Heart right ventricle (tissue), 16 donors: Measurements from ENCODE around the gene CLDN6. TPM values are rescaled to one million over a fixed set of nuclear protein-coding genes. Genes with fewer than 3 reads are reported as not detected.

Experiments
- ATAC-seq, 8 donors: fragments of 200-7000 bp; cut with Tn5 transposase; one replicate each; pipeline ENCODE4 v1.9.1; 2020; ENCODE audit warnings: mild to moderate bottlenecking in 8 of 8, moderate library complexity in 8 of 8, moderate number of reproducible peaks in 1 of 8
- DNase-seq, 2 donors: peaks; one replicate each; pipeline ENCODE4 v3.0.0-alpha.2; 2020
- H3K27ac ChIP-seq, 10 donors: fragments of 200-600 bp; sonication (generic) in 2 of 10; one replicate each; pipeline versions ENCODE4 v1.5.0 to v1.8.0; 2020 to 2022; ENCODE audit warnings: mild to moderate bottlenecking in 3 of 10
- H3K27me3 ChIP-seq, 7 donors: fragments of 200-600 bp; one replicate each; pipeline ENCODE4 v1.8.0; 2021 to 2022; ENCODE audit warnings: mild to moderate bottlenecking in 2 of 7
- H3K36me3 ChIP-seq, 9 donors: fragments of 200-600 bp; sonication (generic) in 1 of 9; one replicate each; pipeline versions ENCODE4 v1.5.0 to v1.8.0; 2020 to 2022; ENCODE audit warnings: mild to moderate bottlenecking in 2 of 9
- H3K4me1 ChIP-seq, 9 donors: fragments of 200-600 bp; sonication (generic) in 1 of 9; one replicate each; pipeline versions ENCODE4 v1.5.0 to v1.8.0; 2020 to 2022; ENCODE audit warnings: mild to moderate bottlenecking in 4 of 9
- H3K4me3 ChIP-seq, 10 donors: fragments of 200-600 bp; sonication (generic) in 2 of 10; one replicate each; pipeline versions ENCODE4 v1.5.0 to v1.8.0; 2020 to 2022; ENCODE audit warnings: mild to moderate bottlenecking in 7 of 10, moderate library complexity in 2 of 10
- H3K9me3 ChIP-seq, 11 donors: fragments of 200-600 bp in 10 of 11; sonication (generic) in 2 of 11; one replicate each; pipeline versions ENCODE4 v1.5.0 to v1.8.0; 2013 to 2022; ENCODE audit warnings: mild to moderate bottlenecking in 2 of 11, control low read depth in 1 of 11, moderate library complexity in 1 of 11
- WGBS, 2 donors: extraction: QIAGEN DNeasy Blood & Tissue Kit; methylation state at CpG; one replicate each; pipeline ENCODE4 v1.1.7; 2013; ENCODE audit warnings: inconsistent platforms in 1 of 2; 5-methylcytosine and 5-hydroxymethylcytosine counted together
- intact Hi-C, 10 donors: fragments of 100-400 bp; cut with DNase I; formaldehyde crosslinking; loops; one replicate each; pipeline versions ENCODE4 v1.11.1 to v1.14.2; 2022
- polyA plus RNA-seq, 2 donors: library from polyadenylated mRNA; stranded (reverse); fragments of 200-250 nt; gene quantifications; one replicate each; pipeline ENCODE4 v1.2.3, GENCODE V29; 2013
- total RNA-seq, 10 donors: library from RNA; stranded (reverse); fragmentation: NEBNext Ultra II Directional in 3 of 10; extraction: Animal tissue kit (Norgen Biotek cat#: 25700) in 3 of 10; gene quantifications; one replicate each; pipeline versions ENCODE4 v1.2.1 to v1.2.4, GENCODE V29; 2021 to 2023
- TF ChIP-seq, protein P1 (sequence below), 9 donors: fragments of 200-600 bp; sonication (generic) in 2 of 9; IDR thresholded peaks; one replicate each; pipeline versions ENCODE4 v1.5.0 to v1.8.0; 2021 to 2022; ENCODE audit warnings: antibody characterized with exemption in 9 of 9, mild to moderate bottlenecking in 5 of 9, moderate library complexity in 1 of 9
- donor health status: Arrhythmogenic right ventricular cardiomyopathy.
- donor health status: ischemic (EF 13 %, LVEDD 7.1; RV severe dilation, severe dysfunction).
- donor health status: healthy with polysubstance abuse.
- donor health status: DM: no; HTN: yes; CAD: no.
- donor health status: DM: no; HTN: no; CAD: no.
- donor health status: ischemic (EF 25% LVEDD 6.9; RV normal size, moderate dysfunction).
- donor health status: ischemic (EF 25% LVEDD 5.7; RV mildly dilated, moderate dysfunction).
- donor health status: healthy.
- donor health status: DM: yes; HTN: yes; CAD: no.
- donor health status: Ischemic cardiomyopathy.
- donor health status: ischemic (EF 35%, LVEDD 5.7; RV mildly dilated, moderate dysfunction).
- donor health status: nonischemic (EF 11% LVEDD 7.7; RV severe dilation, severe dysfunction).
- donor health status: DM: yes; HTN: yes; CAD: no.
- donor health status: PGD.
- donor health status: ischemic (EF 29% LVEDD 5.4; RV normal size, mild dysfunction).
- donor health status: nonischemic (EF 23%, LVEDD 6.1; RV moderate dilation, normal function).

The CLDN6 gene
- total and polyA plus RNA-seq, 12 donors: 0.03 to 0.28 TPM; not detected in 10

DNA sequence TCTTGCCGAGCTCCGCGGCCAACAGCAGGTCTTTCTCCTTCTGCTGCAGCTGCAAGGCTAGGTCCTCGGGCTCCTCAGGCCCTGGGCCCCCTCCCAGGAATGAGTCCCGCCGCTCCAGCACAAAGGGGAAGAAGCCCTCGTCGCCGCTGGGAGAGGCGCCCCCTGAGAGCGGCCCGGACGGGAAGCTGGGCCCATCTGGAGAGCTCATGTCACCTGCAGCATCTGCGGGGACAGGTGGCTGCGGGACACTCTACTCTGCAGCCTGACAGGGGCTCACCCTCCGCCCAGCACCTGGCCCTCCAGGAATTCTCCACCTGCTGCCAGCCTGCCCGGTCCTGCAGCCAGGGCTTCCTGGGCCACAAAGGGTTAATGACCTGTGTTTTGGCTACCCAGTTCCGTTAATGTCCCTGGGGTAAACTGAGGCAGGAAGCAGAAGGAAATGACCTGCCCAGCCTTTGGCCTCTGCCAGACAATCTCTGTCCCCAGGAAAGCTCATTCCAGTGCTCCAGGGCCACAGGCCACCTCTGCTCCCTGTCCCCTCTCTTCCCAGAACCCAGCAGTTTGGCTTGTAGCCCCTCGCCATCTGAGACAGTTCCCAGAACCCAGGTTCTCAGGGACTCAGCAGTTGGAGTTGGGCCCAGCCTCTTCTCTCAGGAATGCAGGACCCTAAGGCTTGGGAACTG, 17.4 kb upstream of the CLDN6 start:
- ATAC-seq: no peak

DNA sequence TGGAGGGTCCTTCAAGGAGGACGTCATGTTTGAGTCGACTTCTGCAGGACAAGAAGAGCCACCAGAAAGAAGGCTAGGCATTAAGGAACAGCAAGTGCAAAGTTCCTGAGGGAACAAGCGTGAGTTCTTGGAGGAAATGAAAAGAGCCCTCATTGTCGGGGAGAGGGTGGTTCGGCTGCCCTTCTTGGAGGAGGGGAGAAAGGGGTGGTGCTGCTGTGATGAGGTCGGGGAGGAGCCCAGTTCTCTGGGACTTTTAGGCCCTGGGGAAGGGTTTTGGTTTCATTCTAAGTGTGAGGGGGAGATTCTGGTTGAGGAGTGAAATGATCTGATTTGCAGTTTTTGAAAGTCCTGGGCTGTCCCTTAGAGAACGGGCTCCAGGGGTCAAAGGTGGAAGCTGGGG, 14.6 kb upstream of the CLDN6 start:
- WGBS, 2 donors: 39 to 44% methylated on average over 7 of the region's 7 CpGs
- Histone ChIP-seq H3K4me3 (no peak overlapping the region), H3K4me1 (peaks cover 6 to 38% (median 20%) of the 10 kb centered on the region in 9 donors), H3K9me3 (no peaks in the 10 kb centered on the region), H3K36me3 (peaks cover 0 to 3% (median 0%) of the 10 kb centered on the region in 9 donors), H3K27me3 (peaks cover 21 to 91% (median 84%) of the 10 kb centered on the region in 7 donors), H3K27ac (no peak overlapping the region)
- intact Hi-C loops: no loop called here
- no peak for DNase-seq
- ATAC-seq: no peak
- TF ChIP-seq, protein P1, sequence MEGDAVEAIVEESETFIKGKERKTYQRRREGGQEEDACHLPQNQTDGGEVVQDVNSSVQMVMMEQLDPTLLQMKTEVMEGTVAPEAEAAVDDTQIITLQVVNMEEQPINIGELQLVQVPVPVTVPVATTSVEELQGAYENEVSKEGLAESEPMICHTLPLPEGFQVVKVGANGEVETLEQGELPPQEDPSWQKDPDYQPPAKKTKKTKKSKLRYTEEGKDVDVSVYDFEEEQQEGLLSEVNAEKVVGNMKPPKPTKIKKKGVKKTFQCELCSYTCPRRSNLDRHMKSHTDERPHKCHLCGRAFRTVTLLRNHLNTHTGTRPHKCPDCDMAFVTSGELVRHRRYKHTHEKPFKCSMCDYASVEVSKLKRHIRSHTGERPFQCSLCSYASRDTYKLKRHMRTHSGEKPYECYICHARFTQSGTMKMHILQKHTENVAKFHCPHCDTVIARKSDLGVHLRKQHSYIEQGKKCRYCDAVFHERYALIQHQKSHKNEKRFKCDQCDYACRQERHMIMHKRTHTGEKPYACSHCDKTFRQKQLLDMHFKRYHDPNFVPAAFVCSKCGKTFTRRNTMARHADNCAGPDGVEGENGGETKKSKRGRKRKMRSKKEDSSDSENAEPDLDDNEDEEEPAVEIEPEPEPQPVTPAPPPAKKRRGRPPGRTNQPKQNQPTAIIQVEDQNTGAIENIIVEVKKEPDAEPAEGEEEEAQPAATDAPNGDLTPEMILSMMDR (IDR thresholded peaks at IDR 0.05): no peak

More for the DNA sequence above, 17.4 kb upstream of the CLDN6 start:
- H3K27ac ChIP-seq: no peak overlapping the region
- no peak for DNase-seq
- 39 to 44% methylated on average over 18 to 19 of the region's 19 CpGs for WGBS, 2 donors
- no peaks in the 10 kb centered on the region for H3K9me3 ChIP-seq
- H3K4me3 ChIP-seq: no peak overlapping the region
- intact Hi-C loops: loop anchor here in 1 of 10 donors (5.0 kb wide), 1 partner anchor 1437 kb away; the partner anchor contains the start of gene NMRAL1
- H3K36me3 ChIP-seq: no peaks in the 10 kb centered on the region
- TF ChIP-seq, protein P1 (IDR thresholded peaks at IDR 0.05): no peak
- H3K27me3 ChIP-seq: peaks cover 21 to 98% (median 93%) of the 10 kb centered on the region in 7 donors
- peaks cover 0 to 16% (median 7%) of the 10 kb centered on the region in 9 donors for H3K4me1 ChIP-seq

DNA sequence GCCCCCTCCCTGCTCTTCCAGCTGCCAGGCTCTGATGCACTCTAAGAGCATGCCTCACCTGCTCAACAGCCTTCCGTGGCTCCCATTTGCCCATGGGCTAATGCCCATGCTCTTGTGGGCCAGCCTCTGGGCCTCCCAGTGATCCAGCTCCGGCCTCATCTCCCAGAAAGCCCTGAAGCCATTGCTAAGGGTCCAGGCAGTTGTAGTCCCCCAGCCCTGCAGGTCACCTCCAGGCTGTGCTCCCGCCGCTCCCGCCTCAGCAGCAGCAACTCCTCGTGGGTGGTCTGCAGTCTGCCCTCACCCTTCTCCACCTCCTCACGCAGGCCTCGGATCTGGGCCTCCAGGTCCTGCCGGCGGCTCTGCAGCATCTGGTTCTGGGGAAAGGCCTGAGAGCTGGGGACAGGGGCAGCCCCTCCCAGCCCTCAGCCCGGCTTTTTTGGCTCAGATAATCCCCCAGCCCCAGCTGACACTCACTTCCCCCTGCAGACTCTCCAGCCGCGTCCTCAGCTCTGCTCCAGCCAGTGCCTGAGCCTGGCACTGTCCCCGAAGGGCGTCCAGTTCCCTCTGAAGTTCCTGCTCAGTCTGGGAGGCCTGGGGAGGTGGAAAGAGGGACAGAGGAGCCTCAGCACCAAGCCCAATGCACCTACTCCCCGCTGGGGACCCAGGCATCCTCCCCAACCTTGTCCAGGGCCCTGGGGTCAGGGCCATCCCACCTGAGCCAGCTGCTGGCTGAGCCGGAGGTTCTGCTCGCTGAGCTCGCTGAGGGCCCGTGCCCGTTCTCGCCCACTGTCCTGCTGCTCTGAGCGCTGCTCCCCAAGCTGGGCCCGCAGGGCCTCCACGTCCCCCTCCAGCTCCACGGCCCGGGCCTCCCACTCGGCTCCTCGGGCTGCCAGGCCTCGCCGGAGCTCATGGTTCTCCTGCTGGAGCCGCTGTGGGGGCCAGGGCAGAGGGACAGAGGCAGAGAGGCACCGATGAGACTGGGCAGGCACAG, 12.5 kb upstream of the CLDN6 start:
- intact Hi-C loops: no loop called here
- no peak for ATAC-seq
- WGBS, 2 donors: 79 to 80% methylated on average over 33 of the region's 33 CpGs
- Histone ChIP-seq H3K27me3 (peaks cover 9 to 70% (median 63%) of the 10 kb centered on the region in 7 donors), H3K4me3 (no peak overlapping the region), H3K27ac (no peak overlapping the region), H3K36me3 (peaks cover 0 to 24% (median 17%) of the 10 kb centered on the region in 9 donors), H3K4me1 (peaks cover 6 to 24% (median 12%) of the 10 kb centered on the region in 9 donors), H3K9me3 (no peaks in the 10 kb centered on the region)
- TF ChIP-seq, protein P1 (IDR thresholded peaks at IDR 0.05): no peak
- no peak for DNase-seq
